Measurements from ENCODE around the gene CAPN1. TPM values are rescaled to one million over a fixed set of nuclear protein-coding genes. Genes with fewer than 3 reads are reported as not detected.

The CAPN1 gene
- total and polyA plus RNA-seq, 8 donors, result 80.5 to 248 (median 88.0) TPM

DNA sequence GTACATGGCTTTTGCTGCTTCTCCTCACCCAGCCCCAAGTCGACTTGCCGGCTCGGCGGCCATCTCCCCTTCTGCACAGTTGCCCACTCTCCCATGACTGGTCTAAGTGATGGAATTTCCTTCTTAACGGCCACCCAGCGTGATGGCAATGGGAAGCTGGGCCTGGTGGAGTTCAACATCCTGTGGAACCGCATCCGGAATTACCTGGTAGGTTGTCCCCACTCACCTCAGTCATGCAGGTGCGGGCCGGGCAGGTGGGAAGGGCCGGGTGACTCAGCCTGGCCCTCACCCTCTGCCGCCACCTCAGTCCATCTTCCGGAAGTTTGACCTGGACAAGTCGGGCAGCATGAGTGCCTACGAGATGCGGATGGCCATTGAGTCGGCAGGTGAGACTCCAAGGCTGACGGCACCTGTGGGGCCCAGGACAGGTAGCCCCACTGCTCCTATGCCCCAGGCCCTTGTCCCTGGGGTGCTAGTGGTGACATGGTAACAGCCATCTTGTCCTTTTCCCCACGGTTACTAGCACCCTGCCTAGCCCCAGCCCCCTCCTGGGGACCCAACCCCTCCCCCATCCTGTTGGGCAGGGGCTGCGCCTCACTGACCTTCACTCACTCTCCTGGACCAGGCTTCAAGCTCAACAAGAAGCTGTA is 28.1 kb downstream of the CAPN1 start:
- ATAC-seq (no peak), DNase-seq (no peak)
- Histone ChIP-seq H3K4me3 (no peak overlapping the region), H3K27me3 (no peaks in the 10 kb centered on the region), H3K36me3 (peaks cover 0 to 79% of the 10 kb centered on the region in 2 donors), H3K9me3 (no peaks in the 10 kb centered on the region), H3K27ac (no peak overlapping the region), H3K4me1 (peaks cover 2 to 31% of the 10 kb centered on the region in 2 donors)
- intact Hi-C loops (cut with DNase I), result no loop called here
- TF ChIP-seq, protein P1, sequence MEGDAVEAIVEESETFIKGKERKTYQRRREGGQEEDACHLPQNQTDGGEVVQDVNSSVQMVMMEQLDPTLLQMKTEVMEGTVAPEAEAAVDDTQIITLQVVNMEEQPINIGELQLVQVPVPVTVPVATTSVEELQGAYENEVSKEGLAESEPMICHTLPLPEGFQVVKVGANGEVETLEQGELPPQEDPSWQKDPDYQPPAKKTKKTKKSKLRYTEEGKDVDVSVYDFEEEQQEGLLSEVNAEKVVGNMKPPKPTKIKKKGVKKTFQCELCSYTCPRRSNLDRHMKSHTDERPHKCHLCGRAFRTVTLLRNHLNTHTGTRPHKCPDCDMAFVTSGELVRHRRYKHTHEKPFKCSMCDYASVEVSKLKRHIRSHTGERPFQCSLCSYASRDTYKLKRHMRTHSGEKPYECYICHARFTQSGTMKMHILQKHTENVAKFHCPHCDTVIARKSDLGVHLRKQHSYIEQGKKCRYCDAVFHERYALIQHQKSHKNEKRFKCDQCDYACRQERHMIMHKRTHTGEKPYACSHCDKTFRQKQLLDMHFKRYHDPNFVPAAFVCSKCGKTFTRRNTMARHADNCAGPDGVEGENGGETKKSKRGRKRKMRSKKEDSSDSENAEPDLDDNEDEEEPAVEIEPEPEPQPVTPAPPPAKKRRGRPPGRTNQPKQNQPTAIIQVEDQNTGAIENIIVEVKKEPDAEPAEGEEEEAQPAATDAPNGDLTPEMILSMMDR (IDR thresholded peaks at IDR 0.05), result no peak

DNA sequence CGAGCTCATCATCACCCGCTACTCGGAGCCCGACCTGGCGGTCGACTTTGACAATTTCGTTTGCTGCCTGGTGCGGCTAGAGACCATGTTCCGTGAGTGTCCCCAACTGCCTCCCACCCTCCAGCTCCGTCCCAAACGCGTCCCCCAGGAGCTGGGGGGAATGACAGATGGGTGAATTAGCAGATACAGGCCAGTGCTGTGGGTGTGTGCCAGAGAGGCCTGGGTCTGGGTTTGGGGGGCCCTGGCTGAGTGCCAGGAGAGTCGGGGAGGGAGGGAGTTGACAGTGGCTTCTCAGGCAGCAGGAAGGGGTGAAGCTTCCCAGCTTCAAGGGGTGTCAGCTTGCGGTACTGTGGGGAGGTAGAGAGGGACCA is 28.6 kb downstream of the CAPN1 start:
- H3K9me3 ChIP-seq, result no peaks in the 10 kb centered on the region
- ATAC-seq (no peak), DNase-seq (no peak)
- no peak overlapping the region for H3K27ac ChIP-seq
- peaks cover 0 to 74% of the 10 kb centered on the region in 2 donors for H3K36me3 ChIP-seq
- no peak overlapping the region for H3K4me3 ChIP-seq
- H3K4me1 ChIP-seq, result peaks cover 2 to 31% of the 10 kb centered on the region in 2 donors
- TF ChIP-seq, protein P1 (IDR thresholded peaks at IDR 0.05), result no peak
- intact Hi-C loops (cut with DNase I), result no loop called here
- H3K27me3 ChIP-seq, result no peaks in the 10 kb centered on the region

DNA sequence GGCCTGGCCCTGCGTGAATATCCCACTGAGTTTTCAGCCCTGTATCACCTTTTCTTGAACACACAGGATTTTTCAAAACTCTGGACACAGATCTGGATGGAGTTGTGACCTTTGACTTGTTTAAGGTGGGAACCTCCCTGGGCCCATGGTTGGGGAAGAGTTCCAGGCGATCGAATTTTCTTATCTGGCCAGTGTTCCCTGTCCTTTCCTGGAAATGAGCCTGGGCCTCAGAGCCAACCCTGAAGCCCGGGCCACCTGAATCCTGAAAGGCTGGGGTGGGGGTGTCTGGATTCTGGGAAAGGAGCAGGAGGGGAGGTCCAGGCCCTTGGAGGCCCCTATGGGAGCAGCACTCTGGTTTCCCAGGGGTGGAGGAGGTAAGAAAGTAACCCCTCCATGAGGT is 29.0 kb downstream of the CAPN1 start:
- Histone ChIP-seq H3K9me3 (no peaks in the 10 kb centered on the region), H3K27me3 (no peaks in the 10 kb centered on the region), H3K4me1 (peaks cover 2 to 31% of the 10 kb centered on the region in 2 donors), H3K36me3 (peaks cover 0 to 70% of the 10 kb centered on the region in 2 donors), H3K4me3 (no peak overlapping the region), H3K27ac (no peak overlapping the region)
- DNase-seq, result no peak
- intact Hi-C loops (cut with DNase I), result no loop called here
- ATAC-seq, result no peak
- TF ChIP-seq, protein P1 (IDR thresholded peaks at IDR 0.05), result no peak

DNA sequence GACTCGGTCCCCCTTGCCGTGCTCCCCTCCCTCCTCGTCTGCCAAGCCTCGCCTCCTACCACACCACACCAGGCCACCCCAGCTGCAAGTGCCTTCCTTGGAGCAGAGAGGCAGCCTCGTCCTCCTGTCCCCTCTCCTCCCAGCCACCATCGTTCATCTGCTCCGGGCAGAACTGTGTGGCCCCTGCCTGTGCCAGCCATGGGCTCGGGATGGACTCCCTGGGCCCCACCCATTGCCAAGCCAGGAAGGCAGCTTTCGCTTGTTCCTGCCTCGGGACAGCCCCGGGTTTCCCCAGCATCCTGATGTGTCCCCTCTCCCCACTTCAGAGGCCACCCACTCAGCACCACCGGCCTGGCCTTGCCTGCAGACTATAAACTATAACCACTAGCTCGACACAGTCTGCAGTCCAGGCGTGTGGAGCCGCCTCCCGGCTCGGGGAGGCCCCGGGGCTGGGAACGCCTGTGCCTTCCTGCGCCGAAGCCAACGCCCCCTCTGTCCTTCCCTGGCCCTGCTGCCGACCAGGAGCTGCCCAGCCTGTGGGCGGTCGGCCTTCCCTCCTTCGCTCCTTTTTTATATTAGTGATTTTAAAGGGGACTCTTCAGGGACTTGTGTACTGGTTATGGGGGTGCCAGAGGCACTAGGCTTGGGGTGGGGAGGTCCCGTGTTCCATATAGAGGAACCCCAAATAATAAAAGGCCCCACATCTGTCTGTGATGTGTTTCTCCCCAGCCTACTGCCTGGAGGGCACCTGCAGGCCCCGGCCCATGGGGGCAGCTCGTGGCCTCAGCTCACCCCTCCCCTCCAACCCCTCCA is 29.8 kb downstream of the CAPN1 start:
- Histone ChIP-seq H3K27ac (no peak overlapping the region), H3K36me3 (peaks cover 0 to 62% of the 10 kb centered on the region in 2 donors), H3K27me3 (no peaks in the 10 kb centered on the region), H3K4me3 (no peak overlapping the region), H3K9me3 (no peaks in the 10 kb centered on the region), H3K4me1 (peaks cover 2 to 31% of the 10 kb centered on the region in 2 donors)
- intact Hi-C loops (cut with DNase I), result no loop called here
- no peak for ATAC-seq
- DNase-seq, result peak in 1 of 4 donors; percentile 75
- TF ChIP-seq, protein P1 (IDR thresholded peaks at IDR 0.05), result no peak

DNA sequence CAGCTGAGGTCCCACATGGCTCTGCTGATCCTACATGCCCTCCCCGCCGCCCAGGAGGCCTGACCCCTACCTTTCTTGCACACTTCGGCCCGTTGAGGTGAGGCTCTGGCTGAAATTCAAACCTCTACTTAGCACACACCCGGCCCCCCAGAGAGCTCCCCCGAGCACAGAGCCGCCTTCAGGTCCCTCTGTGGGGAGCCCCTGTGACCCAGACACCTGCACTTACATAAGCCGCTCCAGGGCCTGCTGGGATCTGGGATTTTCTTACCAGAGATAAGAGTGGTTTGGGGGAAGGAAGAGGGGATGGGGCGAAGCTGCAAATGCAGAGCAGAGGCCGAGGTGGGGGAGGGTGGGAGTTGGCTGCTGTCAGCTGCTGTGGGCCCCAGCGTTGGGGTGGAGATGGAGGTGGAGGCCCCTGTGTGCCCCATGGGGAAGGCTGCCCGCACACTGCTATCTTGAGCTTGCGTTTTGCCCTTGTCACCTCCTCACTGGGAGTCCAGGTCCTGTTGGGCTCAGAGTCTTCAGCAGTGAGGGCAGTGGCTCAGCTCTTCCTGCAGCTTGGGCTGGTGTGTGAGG is 30.6 kb downstream of the CAPN1 start:
- H3K4me1 ChIP-seq, result peaks cover 2 to 31% of the 10 kb centered on the region in 2 donors
- no peak for ATAC-seq
- no peak overlapping the region for H3K4me3 ChIP-seq
- H3K36me3 ChIP-seq, result peaks cover 0 to 54% of the 10 kb centered on the region in 2 donors
- TF ChIP-seq, protein P1 (IDR thresholded peaks at IDR 0.05), result no peak
- DNase-seq, result peak in 1 of 4 donors; percentile 53
- H3K27me3 ChIP-seq, result no peaks in the 10 kb centered on the region
- intact Hi-C loops (cut with DNase I), result no loop called here
- H3K9me3 ChIP-seq, result no peaks in the 10 kb centered on the region
- H3K27ac ChIP-seq, result no peak overlapping the region

Data from left lung (tissue), 10 donors.